Non-pigmented ciliary epithelial cell (primary cell): ENCODE results near the gene OSBPL1A.

Experiments
- DNase-seq: peaks from one replicate; pipeline ENCODE4 v3.0.0-alpha.2; 2010; ENCODE audit warnings: low read depth

OSBPL1A gene

DNA sequence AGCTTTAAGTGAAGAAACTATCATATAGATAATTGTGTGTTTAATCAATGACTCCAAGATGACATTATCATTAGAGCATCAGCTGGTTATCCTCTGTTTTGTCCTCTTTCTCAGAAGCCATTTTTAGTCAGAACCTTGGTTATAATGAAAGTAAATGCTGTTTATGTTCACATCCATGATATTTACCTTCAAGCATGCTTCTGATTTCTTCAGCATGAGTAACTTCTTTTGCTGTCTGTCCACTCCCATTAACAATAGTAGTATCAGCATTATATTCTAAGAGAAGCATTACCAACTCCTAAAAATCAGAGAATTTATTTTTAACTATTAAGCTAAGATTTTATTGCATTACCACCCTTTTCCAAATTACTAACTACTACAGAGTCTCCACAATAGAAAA, 56.3 kb downstream of the OSBPL1A start:
- no peak for DNase-seq

DNA sequence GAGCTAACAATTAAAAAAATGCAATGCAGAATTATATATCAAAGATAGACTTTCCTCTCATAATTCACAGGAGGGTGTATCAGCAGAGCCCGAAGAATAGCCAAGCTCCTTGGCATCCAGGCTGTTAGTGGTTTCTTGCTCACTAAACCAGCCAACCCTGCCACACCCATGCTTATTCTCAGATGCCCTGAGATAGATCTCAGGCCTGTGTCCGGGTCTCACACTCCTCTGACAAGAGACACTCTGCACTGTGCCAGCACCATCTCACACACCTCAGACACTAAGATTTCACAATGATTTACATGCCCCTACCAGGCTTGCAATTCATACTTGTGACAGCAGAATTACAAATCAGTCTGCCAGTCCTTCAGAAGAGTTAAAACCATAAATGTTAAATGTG, 64.5 kb downstream of the OSBPL1A start:
- DNase-seq: no peak

DNA sequence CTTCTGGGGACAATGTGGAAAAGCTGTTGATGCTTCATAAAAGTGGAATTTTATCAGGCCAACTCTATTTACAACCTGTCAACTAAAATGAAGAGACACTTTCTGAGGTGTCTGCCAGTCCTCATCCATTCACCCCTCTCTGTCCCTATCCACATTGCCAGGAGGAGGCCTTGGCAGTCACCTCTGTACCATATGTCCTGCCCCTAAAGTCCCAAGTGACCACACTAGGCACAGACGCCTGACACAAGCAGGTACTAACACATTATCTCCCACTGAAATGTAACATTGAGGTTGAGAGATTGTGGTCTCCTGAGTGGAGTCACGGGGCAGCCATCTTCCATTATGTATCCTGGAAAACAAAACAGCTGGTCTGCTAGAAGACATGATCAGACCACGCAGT, 71.4 kb downstream of the OSBPL1A start:
- no peak for DNase-seq

DNA sequence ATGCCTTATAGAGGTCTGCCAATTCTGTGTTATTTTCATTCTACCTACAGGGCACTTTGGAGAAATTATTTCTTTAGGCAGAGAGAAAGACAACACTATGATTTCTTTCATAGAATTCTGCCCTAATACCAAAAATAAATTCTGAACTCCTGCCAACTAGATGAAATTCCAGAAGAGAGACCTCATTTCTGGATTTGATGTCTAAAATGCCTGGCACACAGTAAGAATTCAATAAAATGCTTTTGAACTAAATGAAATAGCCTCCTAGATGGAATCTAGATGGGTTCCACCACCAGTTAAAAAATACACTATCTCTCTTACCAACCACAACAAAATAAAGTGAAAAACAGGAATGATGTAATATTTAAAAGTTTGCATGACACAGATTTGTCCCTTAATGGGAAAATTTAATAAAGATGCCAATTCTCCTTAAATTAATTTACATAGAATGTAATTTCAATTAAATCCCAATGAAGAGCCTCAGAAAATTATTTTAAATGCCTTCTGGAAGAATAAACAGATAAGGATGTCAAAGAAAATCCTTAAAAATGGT, 75.0 kb downstream of the OSBPL1A start:
- DNase-seq: no peak

DNA sequence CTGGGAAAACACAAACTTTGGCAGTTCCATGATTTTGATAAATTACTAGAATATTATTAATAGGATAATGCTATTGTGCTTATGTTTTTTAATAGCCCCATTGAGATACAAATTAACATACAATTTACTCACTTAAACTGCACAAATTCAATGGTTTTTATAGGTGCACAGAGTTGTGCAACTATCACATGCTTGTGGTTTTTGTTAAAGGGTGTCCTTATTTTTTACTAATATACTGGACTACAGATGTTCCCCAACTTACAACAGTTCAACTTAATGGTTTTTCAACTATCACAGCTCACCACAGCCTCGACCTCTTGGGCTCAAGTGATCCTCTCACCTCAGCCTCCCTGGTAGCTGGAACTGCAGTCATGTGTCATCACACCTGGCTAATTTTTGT, 76.6 kb downstream of the OSBPL1A start:
- no peak for DNase-seq

DNA sequence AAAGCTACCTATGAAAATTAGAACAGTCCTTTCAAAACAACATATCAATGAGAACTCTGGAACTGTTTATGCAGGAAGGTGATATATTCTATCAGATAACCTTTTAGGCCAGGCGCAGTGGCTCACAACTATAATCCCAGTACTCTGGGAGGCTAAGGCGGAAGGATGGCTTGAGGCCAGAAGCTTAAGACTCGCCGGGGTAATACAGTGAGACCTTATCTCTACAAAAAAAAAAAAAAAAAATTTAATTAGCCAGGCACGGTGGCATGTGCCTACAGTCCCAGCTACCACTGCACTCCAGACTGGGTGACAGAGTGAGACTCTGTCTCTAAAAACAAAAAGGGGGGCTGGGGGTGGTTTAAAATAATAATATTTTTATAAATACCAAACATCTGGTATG, 77.9 kb downstream of the OSBPL1A start:
- DNase-seq: no peak

DNA sequence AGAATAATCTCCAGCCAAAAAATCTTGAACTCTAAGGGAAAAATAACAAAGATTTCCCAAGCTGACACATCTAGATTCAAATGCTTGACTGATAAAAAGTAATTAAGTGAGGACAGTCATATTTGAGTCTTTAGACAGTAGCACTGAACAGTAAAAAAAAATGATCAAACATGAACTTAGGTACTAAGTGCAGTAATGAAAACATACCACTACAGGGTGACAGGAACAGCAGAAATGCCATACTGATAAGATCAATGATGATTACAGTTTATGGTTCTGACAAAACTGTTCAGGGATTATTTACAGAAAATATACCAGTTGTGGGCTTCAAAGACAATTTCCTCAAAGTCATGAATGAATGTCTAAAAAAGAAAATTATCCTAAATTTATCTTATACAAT, 80.3 kb downstream of the OSBPL1A start:
- DNase-seq: no peak

DNA sequence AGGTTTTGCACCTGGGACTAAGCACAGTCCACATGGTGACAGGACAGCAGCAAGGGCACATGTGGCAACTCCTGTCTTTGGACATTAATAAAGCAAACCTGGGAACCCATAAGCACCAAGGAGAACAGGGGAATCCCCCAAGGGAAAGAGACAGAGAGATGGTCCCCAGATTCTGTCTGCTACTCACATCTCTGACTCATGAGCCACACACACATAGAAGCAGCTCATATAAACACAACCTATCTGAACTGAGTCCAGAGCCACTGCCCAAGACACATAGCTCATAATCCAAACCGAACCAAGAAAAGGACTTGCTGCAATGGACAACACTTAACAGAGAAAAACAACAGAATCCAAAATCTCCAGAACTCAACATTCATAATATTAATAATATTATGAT, 82.5 kb downstream of the OSBPL1A start:
- no peak for DNase-seq

DNA sequence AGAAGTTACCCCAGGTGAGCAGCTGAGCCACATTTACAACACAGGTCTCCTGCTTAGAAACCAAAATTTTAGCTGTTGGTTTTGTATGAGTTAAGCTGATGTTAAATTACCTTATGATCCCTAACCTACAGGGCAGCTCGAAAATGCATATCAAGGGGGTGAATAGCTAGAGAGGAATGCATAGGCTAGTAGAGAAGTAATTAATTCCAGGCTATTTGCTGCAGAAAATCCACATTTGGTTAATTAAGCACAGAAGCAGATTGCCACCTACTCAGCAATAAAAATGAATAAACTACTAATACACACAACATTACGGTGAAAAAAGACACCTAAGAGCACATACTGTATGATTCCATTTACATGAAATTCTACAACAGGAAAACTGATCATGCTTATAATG, 91.4 kb downstream of the OSBPL1A start:
- DNase-seq: no peak

DNA sequence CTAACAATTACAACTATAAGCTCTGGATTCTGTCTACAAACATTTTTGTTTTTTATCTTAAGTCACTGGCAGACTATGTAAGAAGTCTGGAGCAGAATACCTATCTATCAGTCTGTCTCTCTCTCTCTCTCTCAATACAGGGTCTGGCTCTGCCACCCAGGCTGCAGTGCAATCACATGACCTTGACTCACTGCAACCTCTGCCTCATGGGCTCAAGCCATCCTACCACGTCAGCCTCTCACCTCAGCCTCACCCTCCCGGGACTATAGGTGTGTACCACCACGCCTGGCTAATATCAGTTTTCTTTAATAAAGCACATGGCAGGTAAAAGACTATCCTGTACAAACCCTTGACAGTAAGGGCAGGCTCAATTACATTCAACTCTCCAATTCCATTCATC, 96.9 kb downstream of the OSBPL1A start:
- DNase-seq: no peak

DNA sequence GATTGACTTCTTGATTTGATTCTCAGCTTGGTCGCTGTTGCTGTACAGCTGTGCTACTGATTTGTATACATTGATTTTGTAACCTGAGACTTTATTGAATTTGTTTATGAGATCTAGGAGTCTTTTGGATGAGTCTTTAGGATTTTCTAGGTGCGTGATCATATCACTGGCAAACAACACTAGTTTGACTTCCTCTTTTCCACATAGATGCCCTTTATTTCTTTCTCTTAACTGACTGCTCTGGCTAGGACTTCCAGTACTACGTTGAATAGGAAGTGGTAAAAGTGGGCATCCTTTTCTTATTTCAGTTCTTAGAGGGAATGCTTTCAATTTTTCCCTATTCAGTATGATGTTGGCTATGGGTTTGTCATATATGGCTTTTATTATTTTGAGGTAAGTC, 101.3 kb downstream of the OSBPL1A start:
- DNase-seq: no peak

DNA sequence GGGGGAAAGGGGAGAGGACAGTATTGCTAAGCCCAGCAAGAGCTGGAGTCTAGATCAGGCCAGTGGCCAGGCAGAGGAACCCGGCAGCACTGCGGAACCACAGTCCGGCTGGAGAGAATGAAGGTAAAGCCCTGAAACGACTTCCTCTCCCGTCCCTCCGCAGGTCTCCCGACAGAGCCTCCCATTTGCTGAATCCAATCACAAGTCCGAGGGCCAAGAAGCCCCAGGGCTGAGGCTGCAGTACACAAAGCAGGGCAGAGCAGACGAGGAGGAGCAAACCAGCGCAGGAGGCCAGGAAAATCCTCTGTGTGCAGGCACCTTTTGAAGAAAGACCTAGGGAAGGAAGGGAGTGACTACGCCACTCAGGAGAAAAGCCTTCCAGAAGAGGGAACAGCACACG, 104.4 kb downstream of the OSBPL1A start:
- DNase-seq: no peak

DNA sequence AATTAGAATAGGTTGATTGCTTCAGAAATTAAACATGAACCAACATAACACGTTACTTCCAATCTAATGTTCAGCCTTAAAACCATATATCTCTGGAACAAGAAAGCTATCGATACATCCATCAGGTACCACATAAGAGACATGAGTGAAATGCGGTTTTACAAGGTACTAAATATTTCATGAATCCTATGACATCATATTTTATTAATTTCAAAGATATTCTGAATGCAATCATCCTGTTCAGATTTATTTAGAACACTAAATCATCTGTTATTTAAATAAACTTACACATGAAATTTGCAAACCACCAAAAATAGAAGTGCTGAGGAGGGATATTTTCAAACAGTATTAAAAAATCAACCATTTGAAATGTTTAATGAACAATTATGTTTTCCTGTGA, 119.0 kb downstream of the OSBPL1A start:
- no peak for DNase-seq

DNA sequence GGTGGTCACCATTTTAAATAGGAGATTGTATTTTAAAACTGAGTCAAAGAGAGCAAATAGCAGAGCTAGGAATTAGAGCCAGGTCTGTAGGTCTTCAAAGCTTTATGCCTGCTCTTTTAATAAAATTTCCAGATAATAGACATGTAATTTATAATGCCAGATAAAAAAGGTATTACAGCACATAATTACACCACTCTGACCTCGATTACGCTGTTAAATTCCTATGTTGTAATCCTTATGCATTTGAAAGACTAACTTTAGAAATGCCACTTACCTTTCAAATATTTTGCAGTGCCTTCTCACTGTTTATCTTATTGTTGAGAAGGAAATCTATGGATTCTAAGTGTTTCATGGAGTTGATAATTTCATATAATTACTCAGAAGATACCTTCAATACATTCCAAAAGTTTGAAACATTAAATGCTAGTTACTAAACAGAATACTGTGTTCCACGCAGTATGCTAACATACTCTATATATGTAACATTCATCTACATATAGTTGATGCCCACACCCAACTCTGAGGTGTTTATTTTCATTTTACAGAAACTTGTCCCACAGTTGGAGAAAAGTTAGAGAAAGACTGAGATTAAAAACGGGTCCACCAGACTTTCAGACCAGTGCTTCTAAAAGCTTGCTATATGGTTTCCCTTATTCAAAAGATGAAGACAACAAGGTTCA, 120.0 kb downstream of the OSBPL1A start:
- no peak for DNase-seq

DNA sequence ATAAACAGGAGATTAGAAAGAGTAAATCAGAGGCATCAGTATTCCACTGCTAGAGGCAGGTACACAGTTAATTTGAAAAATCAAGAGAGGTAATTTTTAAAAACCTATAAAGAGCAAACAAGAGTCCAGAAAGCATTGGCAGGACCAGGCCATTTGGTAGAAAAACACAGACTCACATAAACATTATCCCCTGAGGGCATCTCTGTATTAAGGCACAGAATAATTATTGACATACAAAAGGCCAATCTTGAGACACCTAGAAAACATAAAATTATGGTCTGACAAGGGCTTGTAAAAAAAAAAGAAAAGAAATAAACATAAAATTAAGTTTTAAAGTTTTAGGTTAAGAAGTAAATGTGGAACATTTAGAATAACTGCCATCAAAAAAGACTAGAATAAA, 120.6 kb downstream of the OSBPL1A start:
- DNase-seq: no peak

DNA sequence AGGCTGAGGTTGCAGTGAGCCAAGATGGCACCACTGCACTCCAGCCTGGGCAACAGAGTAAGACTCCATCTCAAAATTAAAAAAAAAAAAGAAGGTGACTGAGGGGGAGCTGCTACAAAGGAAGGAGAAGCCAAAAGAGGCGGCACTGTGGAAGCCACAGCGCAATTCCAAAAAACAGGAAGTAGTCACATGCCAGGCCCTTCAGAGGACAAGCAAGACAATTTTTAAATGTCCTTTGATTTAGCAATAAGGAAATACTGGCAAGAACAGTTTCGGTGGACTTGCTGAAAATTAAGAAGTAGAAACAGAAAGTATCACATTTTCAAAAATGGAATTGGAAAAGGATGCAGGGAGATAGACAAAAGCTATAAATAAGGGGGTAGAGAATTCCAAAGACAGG, 122.8 kb downstream of the OSBPL1A start:
- no peak for DNase-seq

DNA sequence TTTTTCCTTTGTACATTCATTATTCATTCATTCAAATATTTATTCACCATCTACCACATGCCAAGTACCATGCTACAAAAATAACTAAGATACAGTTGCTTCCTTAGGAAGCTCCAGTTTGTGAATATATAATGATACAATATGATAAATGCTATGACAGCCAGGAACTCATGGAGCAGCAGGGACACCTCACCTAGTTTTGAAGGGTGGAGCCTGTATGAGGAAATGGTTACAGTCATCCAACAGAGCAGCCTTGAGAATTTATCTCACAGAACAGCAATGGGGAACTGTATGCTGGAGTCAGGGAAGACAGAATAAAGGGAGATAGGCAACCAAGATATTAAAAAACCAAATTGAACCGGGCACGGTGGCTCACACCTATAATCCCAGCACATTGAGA, 124.0 kb downstream of the OSBPL1A start:
- DNase-seq: no peak

DNA sequence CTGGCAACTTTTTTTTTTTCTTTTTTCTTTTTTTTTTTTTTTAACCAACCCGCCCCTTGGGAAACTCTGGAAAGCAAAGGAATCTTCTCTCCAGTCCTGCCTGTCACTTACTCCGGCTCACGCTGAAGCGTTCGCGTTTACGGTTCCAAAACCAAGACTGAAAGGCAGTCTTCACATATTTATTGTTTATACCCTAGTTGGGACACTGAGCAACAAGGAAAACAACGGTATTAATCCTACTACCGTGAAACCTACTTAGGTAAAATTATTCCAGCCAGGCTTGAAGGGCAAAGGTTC, 125.4 kb downstream of the OSBPL1A start:
- no peak for DNase-seq

DNA sequence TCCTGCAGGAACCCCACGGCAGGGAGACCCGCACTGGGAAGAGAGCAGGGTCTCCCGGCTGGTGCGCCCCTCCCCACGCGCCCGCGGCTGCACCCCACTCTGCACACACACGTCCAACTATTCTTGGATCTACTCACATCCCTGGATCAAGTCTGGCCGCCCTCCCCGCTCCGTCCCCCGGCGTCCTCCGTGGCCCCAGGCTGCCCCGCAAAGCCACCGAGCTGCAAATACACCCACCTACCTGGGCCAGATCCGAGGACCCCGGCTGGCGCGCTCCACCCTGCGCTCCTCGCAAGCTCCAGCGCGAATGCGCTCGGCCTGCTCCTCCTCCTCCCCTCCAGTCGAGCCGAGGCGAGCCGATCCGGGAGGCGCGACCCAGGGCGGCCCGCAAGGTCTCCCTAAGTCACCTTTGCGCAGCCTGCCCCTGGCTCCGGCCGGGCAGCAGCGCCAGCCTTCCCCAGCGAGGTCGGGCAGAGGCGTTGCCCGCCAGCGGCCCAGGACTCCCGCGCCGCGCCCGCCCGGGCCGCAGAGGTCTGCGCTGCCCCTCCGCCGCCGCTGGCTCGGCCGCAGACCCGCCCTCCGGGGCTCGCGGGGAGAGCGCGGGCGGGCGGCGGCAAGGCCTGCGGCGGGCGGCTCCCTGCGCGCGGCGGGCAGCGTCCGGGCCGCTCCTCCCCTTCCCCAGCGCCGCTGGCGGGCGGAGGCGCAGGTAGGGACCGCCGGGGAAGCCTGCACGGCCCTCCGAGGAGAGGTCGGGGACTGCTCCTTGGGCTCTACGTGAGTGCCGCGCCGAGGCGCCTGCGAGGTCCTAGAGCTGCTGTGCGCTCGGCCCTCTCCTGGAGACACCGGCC, 126.0 kb downstream of the OSBPL1A start:
- DNase-seq: peak; percentile 38

DNA sequence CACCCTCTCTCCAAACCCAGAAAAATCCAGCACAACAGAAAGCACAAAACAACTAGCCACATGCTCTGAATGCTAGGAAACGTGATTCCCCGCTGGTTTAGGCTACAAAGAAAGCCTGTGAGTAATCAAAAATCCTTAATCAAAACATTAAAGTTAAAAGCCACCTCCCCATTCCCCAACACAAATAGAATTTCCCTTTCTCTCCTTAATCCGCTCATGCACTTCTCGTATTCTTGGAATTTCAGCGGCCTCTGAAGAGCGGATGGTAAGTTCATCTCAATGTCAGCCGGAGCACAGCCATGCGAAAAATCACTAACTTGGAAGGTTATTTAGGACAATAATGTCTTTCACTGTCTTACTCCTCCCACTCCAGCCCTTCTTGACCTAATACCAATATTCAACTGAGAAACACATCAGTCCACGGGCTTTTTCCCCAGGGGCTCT, 126.7 kb downstream of the OSBPL1A start:
- peak; percentile 18 for DNase-seq

DNA sequence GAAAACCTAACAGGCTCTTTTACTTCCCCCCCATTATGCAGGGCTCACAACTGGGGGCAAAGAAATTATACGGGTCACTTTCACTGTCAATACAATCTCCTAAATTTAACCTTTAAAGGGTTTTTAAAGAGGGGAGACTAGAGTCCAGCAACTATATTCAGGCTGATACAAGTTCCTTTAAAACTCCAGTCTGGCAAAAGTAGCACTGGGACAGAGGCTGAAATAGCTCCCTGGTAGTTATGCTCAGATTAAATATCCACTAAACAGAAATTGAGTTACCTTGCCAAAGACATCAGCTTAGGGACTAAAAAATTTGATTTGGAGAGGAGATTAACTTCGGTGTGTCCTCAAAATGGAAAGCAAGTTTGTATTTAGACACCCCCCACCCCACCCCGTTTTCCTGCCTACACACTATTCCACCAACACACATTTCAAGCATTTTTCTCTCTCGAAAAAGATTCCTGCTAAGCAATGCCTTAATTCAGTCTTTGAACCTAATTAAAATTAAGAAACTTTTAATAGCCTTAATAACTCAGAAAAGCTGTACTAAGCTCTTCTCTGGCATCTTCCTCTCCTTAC, 127.2 kb downstream of the OSBPL1A start:
- no peak for DNase-seq

DNA sequence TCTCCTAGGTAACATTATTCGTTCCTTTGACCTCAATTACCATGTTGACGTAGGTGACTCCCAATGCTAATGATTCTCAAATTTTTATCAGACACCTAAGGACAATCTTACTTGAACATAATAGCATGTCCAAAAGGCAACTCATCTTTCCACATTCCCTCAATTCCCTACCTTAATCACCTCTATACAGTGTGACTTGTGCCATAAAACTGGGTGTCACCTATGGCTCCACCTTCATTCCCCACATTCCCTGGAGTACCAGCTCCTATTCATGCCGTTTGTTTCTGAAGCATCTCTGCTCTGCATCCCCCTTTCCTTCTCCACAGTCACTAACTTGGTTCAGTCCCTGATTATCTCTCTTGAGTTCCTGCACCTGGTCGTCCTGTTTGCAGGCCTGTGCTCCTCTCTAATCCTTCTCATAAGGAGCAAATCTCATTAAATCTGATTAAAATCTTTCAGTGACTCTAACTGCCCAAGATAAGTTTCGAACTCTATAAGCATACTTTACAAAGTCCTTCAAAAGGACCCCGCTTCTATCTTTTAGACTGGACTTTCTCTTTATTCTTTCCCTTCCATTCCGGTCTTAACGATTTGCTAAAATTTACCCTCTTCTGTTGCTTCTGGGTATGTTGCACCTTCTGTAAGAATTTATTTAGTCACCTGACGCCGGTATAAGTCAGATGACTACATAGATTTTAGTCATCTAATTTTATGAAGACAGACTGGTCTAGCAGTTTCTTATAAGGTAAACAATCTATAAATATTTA, 128.7 kb downstream of the OSBPL1A start:
- no peak for DNase-seq

DNA sequence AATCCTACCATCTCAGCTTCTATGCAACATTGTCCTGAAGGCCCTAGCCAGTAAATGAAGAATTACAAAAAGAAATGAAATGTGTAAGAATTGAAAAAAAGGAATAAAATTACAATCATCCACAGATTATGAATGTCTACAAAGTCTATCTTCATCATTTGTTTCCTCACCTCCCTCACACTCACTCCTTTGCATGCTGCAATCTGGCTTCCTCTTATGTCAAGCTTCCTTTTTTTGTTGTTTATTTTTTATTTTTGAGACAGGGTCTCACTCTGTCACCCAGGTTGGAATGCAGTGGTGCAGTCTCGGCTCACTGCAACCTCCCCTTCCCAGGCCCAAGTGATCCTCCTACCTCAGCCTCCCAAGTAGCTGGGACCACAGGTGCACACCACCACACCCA, 129.7 kb downstream of the OSBPL1A start:
- no peak for DNase-seq
